NCI-H128 (cell line): ENCODE measurements around the gene NPAS3.

Source experiments
- DNase-seq: peaks from one replicate; lab custom pipeline; 2025; ENCODE audit not compliant: unreplicated experiment; lab: John Stamatoyannopoulos, UW

NPAS3 gene

GRCh38 chr14:33542338-33543287 is 603.9 kb downstream of the NPAS3 start:
- DNase-seq = no peak

GRCh38 chr14:33545696-33546095 is 607.0 kb downstream of the NPAS3 start:
- DNase-seq = no peak

GRCh38 chr14:33548606-33549005 is 609.9 kb downstream of the NPAS3 start:
- DNase-seq = no peak

- no peak for DNase-seq
Observed at GRCh38 chr14:33551963-33552362, 613.3 kb downstream of the NPAS3 start.

GRCh38 chr14:33553706-33554278 is 615.1 kb downstream of the NPAS3 start:
- DNase-seq = no peak

- no peak for DNase-seq
Observed at GRCh38 chr14:33554988-33555387, 616.3 kb downstream of the NPAS3 start.

GRCh38 chr14:33555710-33556350 is 617.2 kb downstream of the NPAS3 start:
- no peak for DNase-seq

GRCh38 chr14:33556382-33557121 is 617.9 kb downstream of the NPAS3 start:
- no peak for DNase-seq

- no peak for DNase-seq
Observed at GRCh38 chr14:33560718-33561431, 622.2 kb downstream of the NPAS3 start.

GRCh38 chr14:33561488-33562175 is 623.0 kb downstream of the NPAS3 start:
- DNase-seq = no peak

- DNase-seq = no peak
Observed at GRCh38 chr14:33563191-33563900, 624.7 kb downstream of the NPAS3 start.

GRCh38 chr14:33563901-33564197 is 625.2 kb downstream of the NPAS3 start:
- DNase-seq = no peak

- DNase-seq = no peak
Observed at GRCh38 chr14:33564774-33565630, 626.3 kb downstream of the NPAS3 start.

- no peak for DNase-seq
Observed at GRCh38 chr14:33566082-33566481, 627.4 kb downstream of the NPAS3 start.

GRCh38 chr14:33567023-33567728 is 628.5 kb downstream of the NPAS3 start:
- DNase-seq = no peak

- DNase-seq = no peak
Observed at GRCh38 chr14:33567731-33568130, 629.1 kb downstream of the NPAS3 start.

- no peak for DNase-seq
Observed at GRCh38 chr14:33568935-33569579, 630.4 kb downstream of the NPAS3 start.
